DOHH2 (cell line): Measurements from ENCODE around the gene YWHAH.

ENCODE experiments used
- H3F3A ChIP-seq: fragments of 200-600 bp; sonication (generic), shearing (Covaris generic); 2 replicates; pipeline ENCODE4 v1.6.0; 2016; ENCODE audit warnings: antibody characterized with exemption, mild to moderate bottlenecking; ENCODE audit not compliant: control insufficient read depth, insufficient read depth
- H3K27ac ChIP-seq: fragments of 200-600 bp; sonication (generic); 2 replicates; pipeline ENCODE4 v1.5.1; 2014; ENCODE audit warnings: low read depth, mild to moderate bottlenecking, low read length, moderate library complexity
- H3K27me3 ChIP-seq: fragments of 200-600 bp; sonication (generic); 2 replicates; pipeline ENCODE4 v1.6.1; 2014; ENCODE audit warnings: mild to moderate bottlenecking, low read length, mixed read lengths; ENCODE audit not compliant: control insufficient read depth
- H3K36me3 ChIP-seq: fragments of 200-600 bp; sonication (generic); 2 replicates; pipeline ENCODE4 v1.6.1; 2014; ENCODE audit warnings: mild to moderate bottlenecking, low read length, moderate library complexity, mixed read lengths; ENCODE audit not compliant: control insufficient read depth
- H3K4me1 ChIP-seq: fragments of 200-600 bp; sonication (generic); 2 replicates; pipeline ENCODE4 v1.6.1; 2014; ENCODE audit warnings: mild to moderate bottlenecking, low read length, mixed read lengths; ENCODE audit not compliant: control insufficient read depth
- H3K4me2 ChIP-seq: fragments of 200-600 bp; sonication (generic); 2 replicates; pipeline ENCODE4 v1.6.0; 2014; ENCODE audit warnings: mild to moderate bottlenecking, low read length, moderate library complexity
- H3K4me3 ChIP-seq: fragments of 200-600 bp; sonication (generic); 2 replicates; pipeline ENCODE4 v1.5.1; 2014; ENCODE audit warnings: mild to moderate bottlenecking, low read length, mixed read lengths
- H3K79me2 ChIP-seq: fragments of 200-600 bp; sonication (generic); 2 replicates; pipeline ENCODE4 v1.6.1; 2014; ENCODE audit warnings: mild to moderate bottlenecking, low read length, mixed read lengths; ENCODE audit not compliant: control insufficient read depth
- H3K9me2 ChIP-seq: fragments of 200-600 bp; sonication (generic); replicated peaks from 2 replicates; pipeline ENCODE4 v1.6.1; 2014; ENCODE audit warnings: mild to moderate bottlenecking, low read length, mixed read lengths; ENCODE audit not compliant: control insufficient read depth
- H3K9me3 ChIP-seq: fragments of 200-600 bp; sonication (generic); 2 replicates; pipeline ENCODE4 v1.6.1; 2014; ENCODE audit warnings: antibody characterized with exemption, low read length, mixed read lengths; ENCODE audit not compliant: control insufficient read depth, insufficient read depth
- H4K20me1 ChIP-seq: fragments of 200-600 bp; sonication (generic); 2 replicates; pipeline ENCODE4 v1.6.0; 2014; ENCODE audit warnings: low read depth, mild to moderate bottlenecking, antibody characterized with exemption, low read length, moderate library complexity; ENCODE audit not compliant: control insufficient read depth, insufficient read depth
- CTCF ChIP-seq: fragments of 200-600 bp; sonication (generic); IDR thresholded peaks from one replicate; pipeline ENCODE4 v1.5.1; 2014; ENCODE audit warnings: antibody characterized with exemption, mild to moderate bottlenecking, low read depth, low read length; ENCODE audit not compliant: poor library complexity, severe bottlenecking
- EZH2phosphoT487 ChIP-seq: fragments of 200-600 bp; sonication (generic); IDR thresholded peaks from 2 replicates; pipeline ENCODE4 v1.6.1; 2017; ENCODE audit warnings: borderline replicate concordance, mild to moderate bottlenecking, antibody characterized with exemption, low read length, moderate library complexity, mixed read lengths

Gene YWHAH

GRCh38 chr22:31897842-31898805, 46.2 kb upstream of the YWHAH start:
- H3K27me3 ChIP-seq: no peaks in the 10 kb centered on the region
- no peaks in the 10 kb centered on the region for H3K4me1 ChIP-seq
- H3K9me2 ChIP-seq: no peaks in the 10 kb centered on the region
- H3K4me2 ChIP-seq: no peak overlapping the region
- H3K36me3 ChIP-seq: peaks cover 52% of the 10 kb centered on the region
- H3K4me3 ChIP-seq: no peak overlapping the region
- no peaks in the 10 kb centered on the region for H4K20me1 ChIP-seq
- H3K9me3 ChIP-seq: no peaks in the 10 kb centered on the region
- no peak overlapping the region for H3K27ac ChIP-seq
- no peak for TF ChIP-seq EZH2phosphoT487
- no peak for TF ChIP-seq CTCF
- no peaks in the 10 kb centered on the region for H3K79me2 ChIP-seq
- H3F3A ChIP-seq: no peaks in the 10 kb centered on the region

- Histone ChIP-seq H3K9me3 (no peaks in the 10 kb centered on the region), H3K79me2 (no peaks in the 10 kb centered on the region), H3K4me2 (no peak overlapping the region), H3K27me3 (no peaks in the 10 kb centered on the region), H3K36me3 (peaks cover 49% of the 10 kb centered on the region), H3K9me2 (no peaks in the 10 kb centered on the region), H3F3A (no peaks in the 10 kb centered on the region), H3K4me3 (no peak overlapping the region), H3K27ac (no peak overlapping the region), H3K4me1 (no peaks in the 10 kb centered on the region), H4K20me1 (no peaks in the 10 kb centered on the region)
- TF ChIP-seq CTCF (no peak), EZH2phosphoT487 (no peak)
Observed at GRCh38 chr22:31898926-31899325, 45.4 kb upstream of the YWHAH start.

- H4K20me1 ChIP-seq: no peaks in the 10 kb centered on the region
- H3K4me1 ChIP-seq: no peaks in the 10 kb centered on the region
- H3K4me3 ChIP-seq: no peak overlapping the region
- no peaks in the 10 kb centered on the region for H3K27me3 ChIP-seq
- peaks cover 49% of the 10 kb centered on the region for H3K36me3 ChIP-seq
- H3K79me2 ChIP-seq: no peaks in the 10 kb centered on the region
- H3K9me3 ChIP-seq: no peaks in the 10 kb centered on the region
- TF ChIP-seq CTCF (no peak), EZH2phosphoT487 (no peak)
- H3K4me2 ChIP-seq: no peak overlapping the region
- no peak overlapping the region for H3K27ac ChIP-seq
- no peaks in the 10 kb centered on the region for H3K9me2 ChIP-seq
- H3F3A ChIP-seq: no peaks in the 10 kb centered on the region
Observed at GRCh38 chr22:31899669-31900068, 44.7 kb upstream of the YWHAH start.
